ENCODE data around the gene TAS1R2.

DNA sequence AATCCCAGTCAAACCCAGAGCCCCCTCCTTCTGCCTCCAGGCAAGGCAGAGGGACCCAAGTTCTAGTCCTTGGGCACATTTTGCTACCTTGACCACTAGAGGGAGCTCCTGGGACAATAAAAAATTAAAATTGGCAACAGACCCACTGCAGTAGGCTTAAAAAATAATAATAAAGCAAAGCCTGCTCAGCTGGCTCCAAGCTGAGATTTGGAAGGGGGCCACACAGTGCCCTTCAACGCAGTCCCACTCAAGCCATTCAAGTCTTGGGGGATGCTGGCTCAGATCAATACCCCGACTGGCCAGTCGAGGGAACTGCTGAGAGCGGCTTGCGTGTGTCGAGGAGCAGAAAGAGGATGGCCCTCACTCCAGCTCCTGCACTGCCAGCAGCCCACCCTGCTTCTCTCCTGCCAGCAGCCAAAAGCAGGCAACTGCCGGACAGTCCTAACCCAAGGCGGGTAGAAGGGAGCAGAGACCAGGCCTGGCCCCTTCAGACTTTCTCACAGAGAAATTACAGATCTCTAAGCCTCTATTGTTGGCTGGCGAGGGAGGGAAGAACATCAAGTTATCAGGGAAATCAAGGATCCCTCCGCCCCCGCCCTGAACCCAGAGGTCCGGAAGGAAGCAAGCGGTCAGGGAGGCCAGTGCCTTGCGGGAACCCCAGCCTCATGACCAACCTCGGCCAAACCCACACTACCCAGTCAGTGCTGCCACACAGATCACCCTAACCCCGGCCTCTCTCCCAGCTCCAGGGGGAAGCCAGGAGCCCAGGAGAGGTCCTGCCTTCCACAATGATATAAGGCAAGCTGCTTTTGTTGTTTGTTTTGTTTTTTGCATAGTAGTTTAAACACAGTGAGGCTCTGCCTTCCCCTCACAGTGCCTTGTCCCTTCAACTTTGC lies 47.8 kb upstream of the TAS1R2 start:
- TF ChIP-seq, protein P1, sequence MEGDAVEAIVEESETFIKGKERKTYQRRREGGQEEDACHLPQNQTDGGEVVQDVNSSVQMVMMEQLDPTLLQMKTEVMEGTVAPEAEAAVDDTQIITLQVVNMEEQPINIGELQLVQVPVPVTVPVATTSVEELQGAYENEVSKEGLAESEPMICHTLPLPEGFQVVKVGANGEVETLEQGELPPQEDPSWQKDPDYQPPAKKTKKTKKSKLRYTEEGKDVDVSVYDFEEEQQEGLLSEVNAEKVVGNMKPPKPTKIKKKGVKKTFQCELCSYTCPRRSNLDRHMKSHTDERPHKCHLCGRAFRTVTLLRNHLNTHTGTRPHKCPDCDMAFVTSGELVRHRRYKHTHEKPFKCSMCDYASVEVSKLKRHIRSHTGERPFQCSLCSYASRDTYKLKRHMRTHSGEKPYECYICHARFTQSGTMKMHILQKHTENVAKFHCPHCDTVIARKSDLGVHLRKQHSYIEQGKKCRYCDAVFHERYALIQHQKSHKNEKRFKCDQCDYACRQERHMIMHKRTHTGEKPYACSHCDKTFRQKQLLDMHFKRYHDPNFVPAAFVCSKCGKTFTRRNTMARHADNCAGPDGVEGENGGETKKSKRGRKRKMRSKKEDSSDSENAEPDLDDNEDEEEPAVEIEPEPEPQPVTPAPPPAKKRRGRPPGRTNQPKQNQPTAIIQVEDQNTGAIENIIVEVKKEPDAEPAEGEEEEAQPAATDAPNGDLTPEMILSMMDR (conservative IDR thresholded peaks at IDR 0.05; ENCODE audit: low read depth in 2 of 2) = peak; percentile 65 to 100
- no peak for TF ChIP-seq ZNF114 (CRISPR knock-in tag; IDR thresholded peaks at IDR 0.05)

Data from GM23338 (cell line).